Activated naive CD8-positive, alpha-beta T cell treated with anti-CD3 and anti-CD28 coated beads, Interleukin-2, amount 10 ng/mL, durations not matched to agents 7 days and 5 days (primary cell): ENCODE results near the gene OR6B3. TPM values are rescaled to one million over a fixed set of nuclear protein-coding genes. Genes with fewer than 3 reads are reported as not detected.

Source experiments
- total RNA-seq, 2 experiments: library from RNA; stranded (reverse); gene quantifications; one replicate each; pipeline ENCODE4 v1.2.3, GENCODE V29; 2021

Gene OR6B3
- total RNA-seq, 2 experiments from 2014 or later: not detected

Other genes starting within 250 kb of the OR6B3 start
- 100 to 1,000 TPM; 111 to 117 TPM for gene NDUFA10, start 28.2 kb downstream of the OR6B3 start, total RNA-seq
- not detected for gene OR6B2, start 23.1 kb downstream of the OR6B3 start, total RNA-seq
- gene COPS9, start 82.8 kb upstream of the OR6B3 start, total RNA-seq: 10 to 100 TPM; 87.1 to 89.5 TPM
- gene OTOS, start 87.1 kb upstream of the OR6B3 start, total RNA-seq: not detected